ENCODE data around the gene SMAD6. TPM values are rescaled to one million over a fixed set of nuclear protein-coding genes. Genes with fewer than 3 reads are reported as not detected.

The SMAD6 gene
- total and polyA plus RNA-seq, 2 experiments from 2014 or later: 1.6 to 15.7 TPM

DNA sequence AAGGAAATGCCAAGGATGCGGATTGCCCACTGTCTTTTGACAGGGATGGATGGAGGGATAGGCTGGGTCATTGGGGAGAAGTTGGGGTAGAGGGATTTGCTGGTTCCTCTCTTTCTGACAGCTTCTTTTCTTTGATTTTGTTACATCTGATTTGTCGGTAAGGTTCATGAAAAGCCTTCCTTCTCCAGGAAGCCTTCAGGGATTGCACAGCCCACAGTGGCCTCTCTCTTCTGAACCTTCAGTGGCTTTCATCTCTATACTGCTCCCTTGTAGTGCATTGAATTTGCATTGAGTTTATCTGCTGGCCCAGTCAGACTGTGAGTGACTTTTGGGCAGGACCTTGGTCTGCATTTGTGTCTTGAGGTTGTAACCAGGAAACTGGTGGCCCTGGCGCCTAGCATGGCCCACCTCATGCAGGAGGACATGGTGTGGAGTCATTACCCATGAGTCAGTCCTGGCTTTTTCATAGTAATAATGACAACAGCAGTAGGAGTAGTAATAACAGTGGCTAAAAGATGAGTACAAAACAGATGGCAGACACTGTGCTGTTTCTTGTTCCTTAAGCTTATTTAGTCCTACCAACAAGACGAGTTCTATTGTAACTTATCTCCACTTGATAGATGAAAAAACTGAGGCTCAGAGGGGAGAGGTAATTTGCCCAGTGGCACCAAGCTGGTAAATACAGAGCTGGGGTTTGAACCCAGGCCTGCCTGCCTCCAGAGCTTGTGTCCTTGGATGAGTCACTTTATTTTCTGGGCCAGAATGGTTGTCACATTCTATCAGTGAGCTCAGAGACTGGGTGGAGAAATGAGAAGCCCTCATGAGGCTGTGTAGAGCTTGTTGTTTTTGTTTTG lies 28.4 kb downstream of the SMAD6 start (continued):
- TF ChIP-seq NANOG (IDR thresholded peaks at IDR 0.05; ENCODE audit: borderline replicate concordance): no peak
- TF ChIP-seq CREB1 (CRISPR knock-in tag; IDR thresholded peaks at IDR 0.05; ENCODE audit: low read depth): no peak
- TF ChIP-seq REST (IDR thresholded peaks at IDR 0.05; ENCODE audit: unreplicated experiment): no peak
- no peak for TF ChIP-seq STAT1 (IDR thresholded peaks at IDR 0.05; ENCODE audit: unreplicated experiment)

GRCh38 chr15:66733976-66734375 lies 31.9 kb downstream of the SMAD6 start:
- no peaks in the 10 kb centered on the region for H3K9me2 ChIP-seq (ENCODE audit: insufficient read depth)
- H3K4me3 Mint-ChIP-seq: no peak overlapping the region
- H3K27ac Mint-ChIP-seq: no peak overlapping the region
- no peaks in the 10 kb centered on the region for H3K27me3 ChIP-seq (ENCODE audit: insufficient read depth)
- H3K27me3 Mint-ChIP-seq (ENCODE audit: insufficient read depth, low read depth, poor library complexity): peaks cover 4% of the 10 kb centered on the region
- H3K36me3 ChIP-seq (ENCODE audit: insufficient read depth): no peaks in the 10 kb centered on the region
- peaks cover 26% of the 10 kb centered on the region for H3K4me1 Mint-ChIP-seq
- H3K4me1 ChIP-seq (ENCODE audit: insufficient read depth): peaks cover 15% of the 10 kb centered on the region
- no peaks in the 10 kb centered on the region for H3K9me3 Mint-ChIP-seq
- ATAC-seq (peak; percentile 10; the same call in 1 of the 3 replicates), DNase-seq (ENCODE audit: low spot score) (no peak)
- no peaks in the 10 kb centered on the region for H4K20me1 ChIP-seq (replicated peaks; ENCODE audit: insufficient read depth)
- H3K79me2 ChIP-seq (replicated peaks; ENCODE audit: insufficient read depth): 0 out of 2 replicates have a peak, but pooled peaks cover 3% of the 10 kb centered on the region
- H3K4me2 ChIP-seq: no peak overlapping the region
- H3K4me3 ChIP-seq: no peak overlapping the region
- 0 out of 2 replicates have a peak, but pooled peaks cover 1% of the 10 kb centered on the region for H3F3A ChIP-seq (replicated peaks; ENCODE audit: low read depth)
- no peaks in the 10 kb centered on the region for H3K36me3 Mint-ChIP-seq (ENCODE audit: low read depth)
- H3K27ac ChIP-seq (ENCODE audit: low read depth): no peak overlapping the region
- 0 out of 2 replicates have a peak overlapping the region, but pooled peaks have one; percentile 32 for H2AFZ ChIP-seq
- no peak for TF ChIP-seq STAT1 (IDR thresholded peaks at IDR 0.05; ENCODE audit: unreplicated experiment)
- TF ChIP-seq, protein P1, sequence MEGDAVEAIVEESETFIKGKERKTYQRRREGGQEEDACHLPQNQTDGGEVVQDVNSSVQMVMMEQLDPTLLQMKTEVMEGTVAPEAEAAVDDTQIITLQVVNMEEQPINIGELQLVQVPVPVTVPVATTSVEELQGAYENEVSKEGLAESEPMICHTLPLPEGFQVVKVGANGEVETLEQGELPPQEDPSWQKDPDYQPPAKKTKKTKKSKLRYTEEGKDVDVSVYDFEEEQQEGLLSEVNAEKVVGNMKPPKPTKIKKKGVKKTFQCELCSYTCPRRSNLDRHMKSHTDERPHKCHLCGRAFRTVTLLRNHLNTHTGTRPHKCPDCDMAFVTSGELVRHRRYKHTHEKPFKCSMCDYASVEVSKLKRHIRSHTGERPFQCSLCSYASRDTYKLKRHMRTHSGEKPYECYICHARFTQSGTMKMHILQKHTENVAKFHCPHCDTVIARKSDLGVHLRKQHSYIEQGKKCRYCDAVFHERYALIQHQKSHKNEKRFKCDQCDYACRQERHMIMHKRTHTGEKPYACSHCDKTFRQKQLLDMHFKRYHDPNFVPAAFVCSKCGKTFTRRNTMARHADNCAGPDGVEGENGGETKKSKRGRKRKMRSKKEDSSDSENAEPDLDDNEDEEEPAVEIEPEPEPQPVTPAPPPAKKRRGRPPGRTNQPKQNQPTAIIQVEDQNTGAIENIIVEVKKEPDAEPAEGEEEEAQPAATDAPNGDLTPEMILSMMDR (conservative IDR thresholded peaks at IDR 0.05; ENCODE audit: low read depth in 2 of 2): no peak
- TF ChIP-seq POLR2AphosphoS5 (IDR thresholded peaks at IDR 0.05; ENCODE audit: low read depth): no peak
- TF ChIP-seq ZNF331 (CRISPR knock-in tag; IDR thresholded peaks at IDR 0.05; ENCODE audit: low read depth): no peak
- TF ChIP-seq, protein P2, sequence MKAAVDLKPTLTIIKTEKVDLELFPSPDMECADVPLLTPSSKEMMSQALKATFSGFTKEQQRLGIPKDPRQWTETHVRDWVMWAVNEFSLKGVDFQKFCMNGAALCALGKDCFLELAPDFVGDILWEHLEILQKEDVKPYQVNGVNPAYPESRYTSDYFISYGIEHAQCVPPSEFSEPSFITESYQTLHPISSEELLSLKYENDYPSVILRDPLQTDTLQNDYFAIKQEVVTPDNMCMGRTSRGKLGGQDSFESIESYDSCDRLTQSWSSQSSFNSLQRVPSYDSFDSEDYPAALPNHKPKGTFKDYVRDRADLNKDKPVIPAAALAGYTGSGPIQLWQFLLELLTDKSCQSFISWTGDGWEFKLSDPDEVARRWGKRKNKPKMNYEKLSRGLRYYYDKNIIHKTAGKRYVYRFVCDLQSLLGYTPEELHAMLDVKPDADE (IDR thresholded peaks at IDR 0.05): no peak
- no peak for TF ChIP-seq EZH2 (IDR thresholded peaks at IDR 0.05; ENCODE audit: low read depth, unreplicated experiment)
- no peak for TF ChIP-seq ZNF114 (CRISPR knock-in tag; IDR thresholded peaks at IDR 0.05)
- no peak for TF ChIP-seq ZNF462 (CRISPR knock-in tag; IDR thresholded peaks at IDR 0.05)
- no peak for TF ChIP-seq EZH2phosphoT487 (IDR thresholded peaks at IDR 0.05; ENCODE audit: unreplicated experiment)
